ENCODE results near the gene TMEM82. TPM values are rescaled to one million over a fixed set of nuclear protein-coding genes. Genes with fewer than 3 reads are reported as not detected.

Gene TMEM82
- total RNA-seq, 1 donor from 2014 or later: not detected

- no peak overlapping the region for H3K4me3 Mint-ChIP-seq
- H3K36me3 Mint-ChIP-seq (ENCODE audit: low read depth): no peaks in the 10 kb centered on the region
- H3K4me1 Mint-ChIP-seq: no peaks in the 10 kb centered on the region
- no peaks in the 10 kb centered on the region for H3K27me3 Mint-ChIP-seq
- DNase-seq: no peak
- intact Hi-C loops (cut with micrococcal nuclease): no loop called here
- no peaks in the 10 kb centered on the region for H3K9me3 Mint-ChIP-seq
- no peak overlapping the region for H3K27ac Mint-ChIP-seq
Measured at GRCh38 chr1:15748690-15749398, 6.5 kb downstream of the TMEM82 start.

GRCh38 chr1:15749399-15750291 lies 7.3 kb downstream of the TMEM82 start:
- H3K9me3 Mint-ChIP-seq: no peaks in the 10 kb centered on the region
- DNase-seq: no peak
- H3K36me3 Mint-ChIP-seq (ENCODE audit: low read depth): no peaks in the 10 kb centered on the region
- H3K4me3 Mint-ChIP-seq: no peak overlapping the region
- no peaks in the 10 kb centered on the region for H3K4me1 Mint-ChIP-seq
- no peaks in the 10 kb centered on the region for H3K27me3 Mint-ChIP-seq
- no peak overlapping the region for H3K27ac Mint-ChIP-seq
- intact Hi-C loops (cut with micrococcal nuclease): no loop called here

- H3K4me1 Mint-ChIP-seq: no peaks in the 10 kb centered on the region
- H3K36me3 Mint-ChIP-seq (ENCODE audit: low read depth): no peaks in the 10 kb centered on the region
- peaks cover 8% of the 10 kb centered on the region for H3K27me3 Mint-ChIP-seq
- no peak overlapping the region for H3K4me3 Mint-ChIP-seq
- no peaks in the 10 kb centered on the region for H3K9me3 Mint-ChIP-seq
- intact Hi-C loops (cut with micrococcal nuclease): no loop called here
- H3K27ac Mint-ChIP-seq: no peak overlapping the region
- DNase-seq: no peak
Measured at GRCh38 chr1:15750924-15751323, 8.6 kb downstream of the TMEM82 start.

- no peak overlapping the region for H3K27ac Mint-ChIP-seq
- intact Hi-C loops (cut with micrococcal nuclease): no loop called here
- no peaks in the 10 kb centered on the region for H3K9me3 Mint-ChIP-seq
- H3K36me3 Mint-ChIP-seq (ENCODE audit: low read depth): no peaks in the 10 kb centered on the region
- peaks cover 14% of the 10 kb centered on the region for H3K27me3 Mint-ChIP-seq
- DNase-seq: no peak
- peaks cover 5% of the 10 kb centered on the region for H3K4me1 Mint-ChIP-seq
- H3K4me3 Mint-ChIP-seq: no peak overlapping the region
Measured at GRCh38 chr1:15751717-15752116, 9.4 kb downstream of the TMEM82 start.

- no peak overlapping the region for H3K4me3 Mint-ChIP-seq
- H3K9me3 Mint-ChIP-seq: no peaks in the 10 kb centered on the region
- H3K27ac Mint-ChIP-seq: no peak overlapping the region
Measured at GRCh38 chr1:15753776-15754175, 11.5 kb downstream of the TMEM82 start.

GRCh38 chr1:15755021-15755645 lies 12.8 kb downstream of the TMEM82 start:
- DNase-seq: no peak
- Mint-ChIP-seq H3K4me1 (peaks cover 5% of the 10 kb centered on the region), H3K4me3 (no peak overlapping the region), H3K27ac (no peak overlapping the region), H3K36me3 (ENCODE audit: low read depth) (no peaks in the 10 kb centered on the region), H3K27me3 (peaks cover 35% of the 10 kb centered on the region), H3K9me3 (no peaks in the 10 kb centered on the region)
- intact Hi-C loops (cut with micrococcal nuclease): no loop called here

More at GRCh38 chr1:15753776-15754175, 11.5 kb downstream of the TMEM82 start:
- Mint-ChIP-seq H3K36me3 (ENCODE audit: low read depth) (no peaks in the 10 kb centered on the region), H3K4me1 (peaks cover 5% of the 10 kb centered on the region), H3K27me3 (peaks cover 27% of the 10 kb centered on the region)
- no peak for DNase-seq
- intact Hi-C loops (cut with micrococcal nuclease): no loop called here

GRCh38 chr1:15755646-15756040 lies 13.3 kb downstream of the TMEM82 start:
- Mint-ChIP-seq H3K4me1 (peaks cover 5% of the 10 kb centered on the region), H3K27me3 (peaks cover 39% of the 10 kb centered on the region), H3K4me3 (no peak overlapping the region), H3K36me3 (ENCODE audit: low read depth) (no peaks in the 10 kb centered on the region), H3K9me3 (no peaks in the 10 kb centered on the region), H3K27ac (no peak overlapping the region)
- intact Hi-C loops (cut with micrococcal nuclease): no loop called here
- DNase-seq: no peak

- Mint-ChIP-seq H3K36me3 (ENCODE audit: low read depth) (no peaks in the 10 kb centered on the region), H3K27me3 (peaks cover 47% of the 10 kb centered on the region), H3K4me3 (no peak overlapping the region), H3K9me3 (no peaks in the 10 kb centered on the region), H3K27ac (no peak overlapping the region), H3K4me1 (peaks cover 5% of the 10 kb centered on the region)
- no peak for DNase-seq
- intact Hi-C loops (cut with micrococcal nuclease): no loop called here
Measured at GRCh38 chr1:15756143-15757015, 14.1 kb downstream of the TMEM82 start.

GRCh38 chr1:15757016-15757543 lies 14.8 kb downstream of the TMEM82 start:
- H3K27me3 Mint-ChIP-seq: peaks cover 50% of the 10 kb centered on the region
- H3K4me3 Mint-ChIP-seq: no peak overlapping the region
- no peak for DNase-seq
- H3K27ac Mint-ChIP-seq: no peak overlapping the region
- no peaks in the 10 kb centered on the region for H3K36me3 Mint-ChIP-seq (ENCODE audit: low read depth)
- intact Hi-C loops (cut with micrococcal nuclease): no loop called here
- peaks cover 5% of the 10 kb centered on the region for H3K4me1 Mint-ChIP-seq
- no peaks in the 10 kb centered on the region for H3K9me3 Mint-ChIP-seq

- no peak for DNase-seq
- Mint-ChIP-seq H3K4me1 (peaks cover 5% of the 10 kb centered on the region), H3K36me3 (ENCODE audit: low read depth) (no peaks in the 10 kb centered on the region), H3K4me3 (peak overlapping the region; percentile 68), H3K27me3 (peaks cover 54% of the 10 kb centered on the region), H3K9me3 (no peaks in the 10 kb centered on the region), H3K27ac (no peak overlapping the region)
- intact Hi-C loops (cut with micrococcal nuclease): no loop called here
Measured at GRCh38 chr1:15757575-15758342, 15.5 kb downstream of the TMEM82 start.

GRCh38 chr1:15758343-15758931 lies 16.1 kb downstream of the TMEM82 start, which contains the start of gene FBLIM1:
Gene FBLIM1, plus strand, starts transcription at chr1:15758795. Its CDS starts 6,189 bp downstream, at chr1:15764984.
- no peak for DNase-seq
- H3K9me3 Mint-ChIP-seq: no peaks in the 10 kb centered on the region
- H3K27ac Mint-ChIP-seq: no peak within 1 kb of the TSS
- peak within 1 kb of the TSS; percentile 68 for H3K4me3 Mint-ChIP-seq
- H3K27me3 Mint-ChIP-seq: peaks cover 55% of the 10 kb centered on the region
- peaks cover 5% of the 10 kb centered on the region for H3K4me1 Mint-ChIP-seq
- no peaks in the 10 kb centered on the region for H3K36me3 Mint-ChIP-seq (ENCODE audit: low read depth)
- intact Hi-C loops (cut with micrococcal nuclease): no loop called here

GRCh38 chr1:15758953-15759661 lies 16.8 kb downstream of the TMEM82 start:
- intact Hi-C loops (cut with micrococcal nuclease): no loop called here
- no peak overlapping the region for H3K27ac Mint-ChIP-seq
- H3K9me3 Mint-ChIP-seq: no peaks in the 10 kb centered on the region
- no peaks in the 10 kb centered on the region for H3K36me3 Mint-ChIP-seq (ENCODE audit: low read depth)
- H3K4me3 Mint-ChIP-seq: peak overlapping the region; percentile 39
- H3K27me3 Mint-ChIP-seq: peaks cover 58% of the 10 kb centered on the region
- DNase-seq: no peak
- peaks cover 5% of the 10 kb centered on the region for H3K4me1 Mint-ChIP-seq
